Tibial nerve (tissue), 4 donors: ENCODE results near the gene GPHN. TPM values are rescaled to one million over a fixed set of nuclear protein-coding genes. Genes with fewer than 3 reads are reported as not detected.

Experiments
- DNase-seq, 2 donors: peaks; one replicate each; pipeline ENCODE4 v3.0.0-alpha.2; 2019; ENCODE audit warnings: low spot score in 2 of 2
- H3K27ac ChIP-seq, 4 donors: fragments of 200-600 bp; sonication (generic) in 3 of 4; one replicate each; pipeline ENCODE4 v1.5.1; 2017 to 2019; ENCODE audit warnings: mild to moderate bottlenecking in 1 of 4
- H3K27me3 ChIP-seq, 2 donors: fragments of 200-600 bp; sonication (generic) in 1 of 2; one replicate each; pipeline versions ENCODE4 v1.5.1 to v1.6.0; 2017 to 2019
- H3K36me3 ChIP-seq, 3 donors: fragments of 200-600 bp; sonication (generic); one replicate each; pipeline ENCODE4 v1.5.1; 2018 to 2019
- H3K4me1 ChIP-seq, 4 donors: fragments of 200-600 bp; sonication (generic) in 3 of 4; one replicate each; pipeline ENCODE4 v1.5.1; 2017 to 2019
- H3K4me3 ChIP-seq, 4 donors: fragments of 200-600 bp; sonication (generic) in 3 of 4; one replicate each; pipeline ENCODE4 v1.5.1; 2017 to 2019; ENCODE audit warnings: mild to moderate bottlenecking in 1 of 4, moderate library complexity in 1 of 4
- H3K9me3 ChIP-seq, 4 donors: fragments of 200-600 bp; sonication (generic) in 3 of 4; one replicate each; pipeline ENCODE4 v1.5.1; 2017 to 2019
- CTCF ChIP-seq, 5 experiments: fragments of 200-600 bp in 3 of 5; fragments of 450-650 bp in 2 of 5; sonication (generic) in 3 of 5; IDR thresholded peaks; one replicate each; pipeline ENCODE4 v1.5.1; 2016 to 2019; ENCODE audit warnings: antibody characterized with exemption in 5 of 5, mild to moderate bottlenecking in 3 of 5, moderate library complexity in 2 of 5
- EP300 ChIP-seq, 2 donors: sonication (generic); formaldehyde crosslinking; IDR thresholded peaks; one replicate each; pipeline ENCODE4 v1.6.1; 2017; ENCODE audit warnings: antibody characterized with exemption in 2 of 2, mild to moderate bottlenecking in 1 of 2
- POLR2A ChIP-seq, 2 donors: fragments of 450-650 bp; IDR thresholded peaks; one replicate each; pipeline ENCODE4 v1.6.1; 2017; ENCODE audit warnings: antibody characterized with exemption in 2 of 2, mild to moderate bottlenecking in 2 of 2, moderate library complexity in 2 of 2
- WGBS, 2 donors: methylation state at CpG; one replicate each; pipeline ENCODE4 v1.1.5; 2018; 5-methylcytosine and 5-hydroxymethylcytosine counted together
- total RNA-seq, 4 donors: library from RNA; depleted of rRNA; stranded (reverse); fragments of >200 nt; gene quantifications; one replicate each; pipeline ENCODE4 v1.1.0, GENCODE V29; 2016

Gene GPHN
- total RNA-seq, 4 donors from 2014 or later, result 16.3 to 73.0 (median 36.8) TPM

GRCh38 chr14:67192366-67192765 is 684.4 kb downstream of the GPHN start:
- H3K4me1 ChIP-seq, result peaks cover 0 to 8% (median 0%) of the 10 kb centered on the region in 4 donors
- no peaks in the 10 kb centered on the region for H3K9me3 ChIP-seq
- H3K27me3 ChIP-seq, result no peaks in the 10 kb centered on the region
- H3K4me3 ChIP-seq, result no peak overlapping the region
- no peak for DNase-seq
- TF ChIP-seq CTCF (IDR thresholded peaks at IDR 0.05) (no peak), EP300 (IDR thresholded peaks at IDR 0.05) (no peak), POLR2A (IDR thresholded peaks at IDR 0.05) (no peak)
- 89% methylated on average over 2 of the region's 2 CpGs for WGBS, 2 donors
- H3K27ac ChIP-seq, result no peak overlapping the region
- H3K36me3 ChIP-seq, result no peaks in the 10 kb centered on the region

GRCh38 chr14:67195279-67195678 is 687.3 kb downstream of the GPHN start:
- no peak for DNase-seq
- H3K9me3 ChIP-seq, result no peaks in the 10 kb centered on the region
- peaks cover 0 to 8% (median 0%) of the 10 kb centered on the region in 4 donors for H3K4me1 ChIP-seq
- no peak overlapping the region for H3K27ac ChIP-seq
- H3K36me3 ChIP-seq, result no peaks in the 10 kb centered on the region
- H3K4me3 ChIP-seq, result no peak overlapping the region
- TF ChIP-seq EP300 (IDR thresholded peaks at IDR 0.05), result no peak
- no peak for TF ChIP-seq POLR2A (IDR thresholded peaks at IDR 0.05)
- TF ChIP-seq CTCF (IDR thresholded peaks at IDR 0.05), result no peak
- WGBS, 2 donors, result 55 to 59% methylated on average over 2 of the region's 2 CpGs
- no peaks in the 10 kb centered on the region for H3K27me3 ChIP-seq

- no peak overlapping the region for H3K4me3 ChIP-seq
- no peak overlapping the region for H3K27ac ChIP-seq
- no peaks in the 10 kb centered on the region for H3K36me3 ChIP-seq
- no peaks in the 10 kb centered on the region for H3K27me3 ChIP-seq
- TF ChIP-seq EP300 (IDR thresholded peaks at IDR 0.05) (no peak), CTCF (IDR thresholded peaks at IDR 0.05) (no peak), POLR2A (IDR thresholded peaks at IDR 0.05) (no peak)
- H3K9me3 ChIP-seq, result no peaks in the 10 kb centered on the region
- 93 to 97% methylated on average over 6 of the region's 6 CpGs for WGBS, 2 donors
- H3K4me1 ChIP-seq, result peaks cover 0 to 4% (median 0%) of the 10 kb centered on the region in 4 donors
- no peak for DNase-seq
These were observed 691.1 kb downstream of the GPHN start for GRCh38 chr14:67199016-67199415.

GRCh38 chr14:67207810-67208209 is 699.9 kb downstream of the GPHN start:
- no peak overlapping the region for H3K27ac ChIP-seq
- no peak overlapping the region for H3K4me3 ChIP-seq
- H3K27me3 ChIP-seq, result no peaks in the 10 kb centered on the region
- H3K9me3 ChIP-seq, result no peaks in the 10 kb centered on the region
- 84 to 94% methylated on average over 8 of the region's 8 CpGs for WGBS, 2 donors
- no peaks in the 10 kb centered on the region for H3K4me1 ChIP-seq
- H3K36me3 ChIP-seq, result no peaks in the 10 kb centered on the region
- DNase-seq, result no peak
- TF ChIP-seq EP300 (IDR thresholded peaks at IDR 0.05), result no peak
- TF ChIP-seq CTCF (IDR thresholded peaks at IDR 0.05), result no peak
- TF ChIP-seq POLR2A (IDR thresholded peaks at IDR 0.05), result no peak

GRCh38 chr14:67218126-67218525 is 710.2 kb downstream of the GPHN start:
- Histone ChIP-seq H3K27ac (no peak overlapping the region), H3K36me3 (no peaks in the 10 kb centered on the region), H3K27me3 (no peaks in the 10 kb centered on the region), H3K4me3 (no peak overlapping the region), H3K4me1 (no peaks in the 10 kb centered on the region), H3K9me3 (no peaks in the 10 kb centered on the region)
- DNase-seq, result no peak
- TF ChIP-seq POLR2A (IDR thresholded peaks at IDR 0.05), result no peak
- TF ChIP-seq EP300 (IDR thresholded peaks at IDR 0.05), result no peak
- no peak for TF ChIP-seq CTCF (IDR thresholded peaks at IDR 0.05)
- 63% methylated on average over 2 of the region's 2 CpGs for WGBS, 2 donors
